K562 (cell line): ENCODE results near the gene MACROH2A2. TPM values are rescaled to one million over a fixed set of nuclear protein-coding genes. Genes with fewer than 3 reads are reported as not detected.

Experiments
- ATAC-seq: fragments of 200-7000 bp; cut with Tn5 transposase; 3 replicates; pipeline ENCODE4 v1.9.1; 2020; ENCODE audit warnings: moderate library complexity
- BruUV-seq: library from RNA; stranded (reverse); fragments of 400-500 nt; replicated peaks from 2 replicates; lab custom pipeline; 2021; lab: Mats Ljungman, UMichigan
- CTCF ChIA-PET: fragments of 300-600 bp; formaldehyde crosslinking; extraction: SDS; loops from one replicate; lab custom pipeline; 2021; ENCODE audit warnings: low intra/inter-chr PET ratio; lab: Yijun Ruan, JAX
- POLR2A ChIA-PET: fragments of 300-600, 350-650 bp; sonication (Branson Sonifier 250); formaldehyde crosslinking; extraction: SDS; loops from one replicate; lab custom pipeline; 2021; ENCODE audit warnings: antibody characterized with exemption, inconsistent platforms; lab: Yijun Ruan, JAX
- DNase-seq, 4 experiments: peaks; one replicate each; pipeline versions ENCODE4 v3.0.0 to v3.0.0-alpha.2; 2011 to 2018; ENCODE audit warnings: low spot score in 3 of 4, mixed read lengths in 3 of 4; ENCODE audit errors: extremely low read depth in 1 of 4
- FAIRE-seq: peaks from 2 replicates; lab custom pipeline; 2011; peaks lifted over from hg19 to GRCh38; lab: Jason Lieb, UNC
- H2AFZ ChIP-seq: 2 replicates; pipeline ENCODE4 v1.6.0; 2011; ENCODE audit warnings: low read depth, low read length, control low read depth, inconsistent platforms
- H3K27ac ChIP-seq: fragments of 200-600 bp; 3 replicates; pipeline ENCODE4 v1.8.0; 2011; ENCODE audit warnings: low read depth, mild to moderate bottlenecking, control low read depth, inconsistent platforms, low read length, moderate library complexity, mixed read lengths; ENCODE audit errors: extremely low read depth
- H3K27me3 ChIP-seq, 2 experiments: fragments of 300-600 bp in 1 of 2; 2 replicates in 1 of 2; 3 replicates in 1 of 2; pipeline versions ENCODE4 v1.6.0 to v1.8.0; 2011; ENCODE audit warnings: inconsistent platforms in 2 of 2, low read length in 2 of 2, mild to moderate bottlenecking in 1 of 2, mixed read lengths in 1 of 2, moderate library complexity in 1 of 2; ENCODE audit not compliant: control insufficient read depth in 2 of 2, insufficient read depth in 2 of 2
- H3K36me3 ChIP-seq: fragments of 300-600 bp; 3 replicates; pipeline ENCODE4 v1.8.0; 2011; ENCODE audit warnings: mild to moderate bottlenecking, low read length, inconsistent platforms; ENCODE audit not compliant: control insufficient read depth, insufficient read depth
- H3K4me1 ChIP-seq, 2 experiments: fragments of 200-600 bp in 1 of 2; replicated peaks in 1 of 2; 2 replicates in 1 of 2; 3 replicates in 1 of 2; pipeline versions ENCODE4 v1.5.1 to v1.8.0; 2011; ENCODE audit warnings: inconsistent platforms in 2 of 2, low read length in 2 of 2, mild to moderate bottlenecking in 1 of 2, mixed read lengths in 1 of 2, moderate library complexity in 1 of 2; ENCODE audit not compliant: control insufficient read depth in 2 of 2, insufficient read depth in 2 of 2
- H3K4me2 ChIP-seq: 2 replicates; pipeline ENCODE4 v1.6.1; 2011; ENCODE audit warnings: low read length, control low read depth, inconsistent platforms, mixed read lengths; ENCODE audit not compliant: insufficient read depth
- H3K4me3 ChIP-seq: fragments of 200-600 bp; sonication (generic), shearing (Covaris generic); 2 replicates; pipeline ENCODE4 v1.5.1; 2016; ENCODE audit warnings: control low read depth, inconsistent platforms
- H3K79me2 ChIP-seq: fragments of 200-600 bp; 3 replicates; pipeline ENCODE4 v1.8.0; 2011; ENCODE audit warnings: low read length, inconsistent platforms; ENCODE audit not compliant: control insufficient read depth, insufficient read depth
- H3K9ac ChIP-seq, 2 experiments: 2 replicates each; pipeline versions ENCODE4 v1.6.0 to v1.6.1; 2011; ENCODE audit warnings: low read depth in 2 of 2, low read length in 2 of 2, control low read depth in 1 of 2, inconsistent platforms in 1 of 2, mild to moderate bottlenecking in 1 of 2, mixed read lengths in 1 of 2; ENCODE audit not compliant: insufficient read depth in 1 of 2
- H3K9me1 ChIP-seq: one replicate; pipeline ENCODE4 v1.6.0; 2011; ENCODE audit warnings: inconsistent platforms, mild to moderate bottlenecking, low read length, moderate library complexity; ENCODE audit not compliant: control insufficient read depth, insufficient read depth
- H3K9me3 ChIP-seq: replicated peaks from 2 replicates; pipeline ENCODE4 v1.5.1; 2011; ENCODE audit warnings: low read depth, low read length, inconsistent platforms; ENCODE audit not compliant: control insufficient read depth, insufficient read depth
- H4K20me1 ChIP-seq: replicated peaks from 2 replicates; pipeline ENCODE4 v1.6.1; 2011; ENCODE audit warnings: low read length, inconsistent platforms, mixed read lengths; ENCODE audit not compliant: control insufficient read depth, insufficient read depth
- JUND ChIP-seq, 2 experiments: IDR thresholded peaks; 2 replicates in 1 of 2; 3 replicates in 1 of 2; pipeline ENCODE4 v1.6.1; 2011; ENCODE audit warnings: borderline replicate concordance in 2 of 2, low read depth in 2 of 2, low read length in 2 of 2, improper control_type of control experiment in 1 of 2, missing biosample characterization in 1 of 2, missing genetic modification characterization in 1 of 2, missing genetic modification reagents in 1 of 2
- MEIS2 ChIP-seq: fragments of 450-650 bp; IDR thresholded peaks from 2 replicates; pipeline ENCODE4 v1.6.1; 2014; ENCODE audit warnings: mild to moderate bottlenecking; ENCODE audit not compliant: partially characterized antibody
- NR2F6 ChIP-seq: fragments of 450-650 bp; formaldehyde crosslinking; IDR thresholded peaks from 2 replicates; pipeline ENCODE4 v1.4.0; 2020; ENCODE audit warnings: mild to moderate bottlenecking
- PBX2 ChIP-seq, 2 experiments: IDR thresholded peaks in 1 of 2; conservative IDR thresholded peaks in 1 of 2; 2 replicates each; pipeline ENCODE4 v1.6.1; 2016; ENCODE audit warnings: low read depth in 2 of 2, mild to moderate bottlenecking in 1 of 2, missing compliant biosample characterization in 1 of 2, missing genetic modification characterization in 1 of 2, moderate library complexity in 1 of 2
- ZNF76 ChIP-seq: fragments of 250-450 bp; sonication (Bioruptor Pico); IDR thresholded peaks from 2 replicates; pipeline ENCODE4 v1.4.0; 2020; ENCODE audit warnings: mild to moderate bottlenecking, moderate library complexity, borderline replicate concordance
- WGBS: fragments of 100-300 bp; shearing (Covaris generic); methylation state at CpG from one replicate; pipeline ENCODE4 v1.1.6; 2016; ENCODE audit warnings: low coverage, mixed read lengths; ENCODE audit not compliant: insufficient coverage; ENCODE audit errors: missing lambda C conversion rate; 5-methylcytosine and 5-hydroxymethylcytosine counted together
- in situ Hi-C: fragments of 300-500 bp; cut with MboI; formaldehyde crosslinking; loops from 4 replicates; pipeline ENCODE4 v1.15.0; 2018; ENCODE audit warnings: inconsistent platforms, mixed read lengths
- intact Hi-C: fragments of 100-400 bp; cut with micrococcal nuclease; formaldehyde crosslinking; loops from 2 replicates; pipeline ENCODE4 v1.14.2; 2022
- polyA plus RNA-seq, 8 experiments: library from polyadenylated mRNA; depleted of rRNA in 4 of 8; stranded (reverse) in 5 of 8; unstranded in 3 of 8; fragments of >200 nt; fragmentation: Nextera tagmentation in 2 of 8; fragmentation: Illumina TruSeq in 1 of 8; extraction: Ambion mirVana in 2 of 8; extraction: Trizol in 1 of 8; gene quantifications; 2 replicates each; pipeline versions ENCODE4 v1.2.1 to v1.2.3, GENCODE V29; 2011 to 2014; ENCODE audit warnings: inconsistent platforms in 1 of 8, missing spikeins in 1 of 8
- total RNA-seq, 7 experiments: library from RNA; depleted of rRNA in 6 of 7; stranded (reverse); fragments of >200 nt in 6 of 7; fragmentation: Illumina TruSeq in 2 of 7; extraction: Trizol in 2 of 7; gene quantifications; 2 replicates each; pipeline versions ENCODE4 v1.2.1 to v1.2.3, GENCODE V29; 2011 to 2021; ENCODE audit warnings: low replicate concordance in 1 of 7

The MACROH2A2 gene
- total and polyA plus RNA-seq, 9 of the 15 experiments (the other 6 are each of a cell fraction or from before 2014, with no cell fraction given): 0.07 TPM; not detected in 8

GRCh38 chr10:70094250-70094649 is 41.6 kb downstream of the MACROH2A2 start:
- H3K9ac ChIP-seq: no peak overlapping the region
- H3K9me1 ChIP-seq: no peaks in the 10 kb centered on the region
- no peak overlapping the region for H3K4me3 ChIP-seq
- POLR2A ChIA-PET: interaction anchor here (1.0 to 2.2 kb wide), 5 partner anchors 9 to 106 kb away, joined by 3 to 6 read pairs (median 4); no protein-coding TSS in a partner anchor
- ATAC-seq (no peak), DNase-seq (no peak), FAIRE-seq (no peak)
- peaks cover 0 to 5% of the 10 kb centered on the region in 2 experiments; a peak in 3 of 5 replicates for H3K4me1 ChIP-seq
- BruUV-seq: no TSS peak
- no peak overlapping the region for H3K4me2 ChIP-seq
- 0 out of 2 replicates have a peak, but pooled peaks cover 4% of the 10 kb centered on the region for H4K20me1 ChIP-seq
- H3K79me2 ChIP-seq: no peaks in the 10 kb centered on the region
- H3K9me3 ChIP-seq: no peaks in the 10 kb centered on the region
- no peak overlapping the region for H3K27ac ChIP-seq
- no peak overlapping the region for H2AFZ ChIP-seq
- 2% methylated on average over 2 of the region's 2 CpGs for WGBS
- CTCF ChIA-PET: no interaction called here
- TF ChIP-seq PBX2 (CRISPR knock-in tag; IDR thresholded peaks at IDR 0.05; ENCODE audit: low read depth): no peak
- peak; percentile 77 for TF ChIP-seq PBX2 (tag; conservative IDR thresholded peaks at IDR 0.05; ENCODE audit: low read depth)
- TF ChIP-seq NR2F6 (CRISPR knock-in tag): no peak
- TF ChIP-seq JUND (IDR thresholded peaks at IDR 0.05; ENCODE audit: borderline replicate concordance, low read depth, low read length): no peak
- 0 out of 3 replicates have a peak, but pooled peaks have one; percentile 13 for TF ChIP-seq JUND (tag; IDR thresholded peaks at IDR 0.05; ENCODE audit: borderline replicate concordance, low read depth, low read length)
- no peak for TF ChIP-seq ZNF76 (CRISPR knock-in tag)
- TF ChIP-seq MEIS2: peak; percentile 65
- intact Hi-C loops (no loop called here), in situ Hi-C loops (no loop called here)
- peaks cover 45 to 49% of the 10 kb centered on the region in 2 experiments for H3K27me3 ChIP-seq
- no peaks in the 10 kb centered on the region for H3K36me3 ChIP-seq
